GM12873 (cell line): ENCODE measurements around the gene RGS19.

ENCODE experiments used
- TF ChIP-seq, protein P1 (sequence below): IDR thresholded peaks from 2 replicates; pipeline ENCODE4 v1.5.1; 2012; ENCODE audit warnings: low read depth, mild to moderate bottlenecking, moderate library complexity, low read length, control low read depth; ENCODE audit not compliant: insufficient read depth; ENCODE audit errors: missing control alignments

Gene RGS19

DNA sequence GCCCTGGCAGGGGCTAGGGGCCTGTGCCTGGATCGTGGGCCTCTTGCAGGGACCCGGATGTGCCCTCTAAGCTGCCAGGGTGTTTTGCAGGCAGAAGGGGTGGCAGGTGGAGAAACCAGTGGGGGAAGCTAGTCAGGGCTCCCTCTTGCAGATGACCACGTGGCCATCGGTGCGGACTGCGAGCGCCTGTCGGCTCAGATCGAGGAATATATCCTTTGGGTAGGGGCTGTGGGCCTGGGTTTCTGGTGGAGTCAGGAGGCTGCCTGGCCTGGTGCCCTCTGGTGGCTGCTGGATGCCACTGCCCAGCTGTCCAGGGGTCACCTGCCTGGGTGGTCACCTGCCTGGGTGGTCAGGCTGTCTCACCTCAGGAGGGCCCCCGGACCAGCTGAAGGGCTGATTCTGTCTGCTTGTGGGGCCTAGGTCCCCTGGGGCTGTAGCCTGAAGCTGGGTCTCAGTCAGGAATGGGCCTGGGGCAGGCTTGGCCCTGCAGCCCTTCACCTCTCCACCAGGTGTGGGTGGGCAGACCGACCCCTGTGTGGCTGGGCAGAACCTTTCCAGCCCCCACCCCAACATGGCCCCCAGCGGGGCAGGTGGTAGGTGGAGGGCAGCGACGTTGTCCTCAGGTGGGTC is 9.6 kb downstream of the RGS19 start:
- TF ChIP-seq, protein P1, sequence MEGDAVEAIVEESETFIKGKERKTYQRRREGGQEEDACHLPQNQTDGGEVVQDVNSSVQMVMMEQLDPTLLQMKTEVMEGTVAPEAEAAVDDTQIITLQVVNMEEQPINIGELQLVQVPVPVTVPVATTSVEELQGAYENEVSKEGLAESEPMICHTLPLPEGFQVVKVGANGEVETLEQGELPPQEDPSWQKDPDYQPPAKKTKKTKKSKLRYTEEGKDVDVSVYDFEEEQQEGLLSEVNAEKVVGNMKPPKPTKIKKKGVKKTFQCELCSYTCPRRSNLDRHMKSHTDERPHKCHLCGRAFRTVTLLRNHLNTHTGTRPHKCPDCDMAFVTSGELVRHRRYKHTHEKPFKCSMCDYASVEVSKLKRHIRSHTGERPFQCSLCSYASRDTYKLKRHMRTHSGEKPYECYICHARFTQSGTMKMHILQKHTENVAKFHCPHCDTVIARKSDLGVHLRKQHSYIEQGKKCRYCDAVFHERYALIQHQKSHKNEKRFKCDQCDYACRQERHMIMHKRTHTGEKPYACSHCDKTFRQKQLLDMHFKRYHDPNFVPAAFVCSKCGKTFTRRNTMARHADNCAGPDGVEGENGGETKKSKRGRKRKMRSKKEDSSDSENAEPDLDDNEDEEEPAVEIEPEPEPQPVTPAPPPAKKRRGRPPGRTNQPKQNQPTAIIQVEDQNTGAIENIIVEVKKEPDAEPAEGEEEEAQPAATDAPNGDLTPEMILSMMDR, result peak; percentile 86

DNA sequence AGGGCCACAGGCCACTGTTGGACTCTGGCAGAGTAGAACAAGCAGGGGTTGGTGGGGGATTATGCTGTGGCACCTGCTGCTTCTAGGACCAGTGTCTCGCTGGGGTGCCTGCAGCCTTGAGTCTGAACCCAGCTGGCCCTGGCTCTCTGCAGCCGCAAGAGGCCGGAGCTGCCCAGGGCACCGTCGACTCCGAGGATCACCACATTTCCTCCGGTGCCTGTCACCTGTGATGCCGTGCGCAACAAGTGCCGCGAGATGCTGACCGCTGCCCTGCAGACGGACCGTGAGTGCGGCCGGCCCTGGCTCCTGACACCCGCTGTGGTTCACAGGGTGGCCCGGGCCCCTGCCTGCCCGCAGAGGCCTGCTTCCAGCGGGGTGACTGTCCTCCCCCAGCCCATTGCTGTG is 10.1 kb downstream of the RGS19 start:
- TF ChIP-seq, protein P1, result no peak

GRCh38 chr20:64068386-64069208 is 10.7 kb downstream of the RGS19 start:
- TF ChIP-seq, protein P1, result no peak

DNA sequence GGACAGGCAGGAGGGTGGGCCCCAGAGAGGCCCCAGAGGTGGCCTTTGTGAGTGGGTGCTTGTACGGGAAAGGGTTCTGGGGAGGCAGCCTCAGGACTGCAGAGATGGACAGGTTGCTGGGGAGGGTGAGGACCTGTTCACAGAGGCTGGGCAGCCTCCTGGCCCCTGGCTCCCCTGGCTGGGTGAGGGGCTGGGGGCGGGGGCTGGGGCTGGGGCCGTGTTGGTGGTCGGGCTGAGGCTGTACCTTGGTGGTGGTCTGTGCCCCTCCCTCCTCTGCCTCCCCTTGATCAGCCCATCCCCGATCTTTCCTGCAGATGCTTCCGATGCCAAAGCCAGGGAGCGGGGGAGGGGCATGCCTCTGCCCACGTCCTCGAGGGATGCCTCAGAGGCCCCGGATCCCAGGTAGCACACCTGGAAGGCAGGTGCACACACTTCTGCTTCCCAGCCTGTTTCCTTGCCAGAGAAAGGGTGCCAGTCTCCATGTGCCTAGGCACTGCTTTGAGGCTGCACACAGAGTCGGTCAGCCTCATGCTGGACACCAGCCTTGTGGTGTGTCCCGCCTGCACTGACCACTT is 11.5 kb downstream of the RGS19 start:
- TF ChIP-seq, protein P1, result no peak

- TF ChIP-seq, protein P1, result no peak
These were observed 12.2 kb downstream of the RGS19 start for GRCh38 chr20:64067005-64067632.

DNA sequence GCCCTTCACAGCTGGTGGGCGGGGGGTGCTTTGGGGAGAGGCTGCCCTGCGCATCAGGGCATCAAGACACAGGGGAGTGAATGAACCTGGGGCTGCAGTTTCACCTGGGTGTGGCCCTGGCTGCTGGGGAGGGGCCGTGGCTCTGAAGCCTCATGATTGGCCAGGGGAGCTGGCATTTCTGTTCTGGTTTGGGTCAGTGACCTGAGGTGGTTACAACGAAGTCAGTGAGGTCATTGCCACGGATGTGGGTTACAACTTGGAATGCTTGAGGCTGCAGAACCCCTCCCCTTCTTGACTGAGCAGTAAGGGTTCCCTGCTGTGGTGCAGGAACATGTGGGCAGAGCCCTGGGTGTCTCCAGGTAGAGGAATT is 13.4 kb downstream of the RGS19 start:
- TF ChIP-seq, protein P1, result no peak
